Smooth muscle cell (in vitro differentiated cells): ENCODE measurements around the gene ZNF536. TPM values are rescaled to one million over a fixed set of nuclear protein-coding genes. Genes with fewer than 3 reads are reported as not detected.

Experiments used
- DNase-seq: peaks from one replicate; lab custom pipeline; 2025; ENCODE audit not compliant: unreplicated experiment; lab: John Stamatoyannopoulos, UW
- H2AFZ ChIP-seq: fragments of 200-600 bp; sonication (generic); 2 replicates; pipeline ENCODE4 v1.6.0; 2016; ENCODE audit warnings: antibody characterized with exemption, low read depth, mild to moderate bottlenecking
- H3F3A ChIP-seq: fragments of 200-600 bp; sonication (generic); 2 replicates; pipeline ENCODE4 v1.6.0; 2017; ENCODE audit warnings: antibody characterized with exemption, low read depth
- H3K27ac ChIP-seq: fragments of 200-600 bp; sonication (generic); 2 replicates; pipeline ENCODE4 v1.5.1; 2016; ENCODE audit warnings: low read depth, mild to moderate bottlenecking
- H3K27me3 ChIP-seq: fragments of 200-600 bp; sonication (generic); 2 replicates; pipeline ENCODE4 v1.6.1; 2016; ENCODE audit warnings: low read depth, mild to moderate bottlenecking
- H3K36me3 ChIP-seq: fragments of 200-600 bp; sonication (generic); 2 replicates; pipeline ENCODE4 v1.5.1; 2016; ENCODE audit warnings: low read depth
- H3K4me1 ChIP-seq: fragments of 200-600 bp; sonication (generic); 2 replicates; pipeline ENCODE4 v1.5.1; 2016; ENCODE audit warnings: low read depth
- H3K4me2 ChIP-seq: fragments of 200-600 bp; sonication (generic); 2 replicates; pipeline ENCODE4 v1.6.0; 2016; ENCODE audit warnings: mild to moderate bottlenecking
- H3K4me3 ChIP-seq: fragments of 200-600 bp; sonication (generic); 2 replicates; pipeline ENCODE4 v1.5.1; 2016; ENCODE audit warnings: mild to moderate bottlenecking
- H3K79me2 ChIP-seq: fragments of 200-600 bp; sonication (generic); 2 replicates; pipeline ENCODE4 v1.6.0; 2016; ENCODE audit warnings: low read depth, mild to moderate bottlenecking
- H3K9ac ChIP-seq: fragments of 200-600 bp; sonication (generic); 2 replicates; pipeline ENCODE4 v1.6.0; 2016; ENCODE audit warnings: low read depth
- H3K9me3 ChIP-seq: fragments of 200-600 bp; sonication (generic); replicated peaks from 2 replicates; pipeline ENCODE4 v1.5.1; 2016; ENCODE audit warnings: low read depth
- H4K20me1 ChIP-seq: fragments of 200-600 bp; sonication (generic); 2 replicates; pipeline ENCODE4 v1.6.0; 2016; ENCODE audit warnings: low read depth
- WGBS: methylation state at CpG from one replicate; pipeline ENCODE4 v1.1.7; 2016; ENCODE audit warnings: low lambda C conversion rate; 5-methylcytosine and 5-hydroxymethylcytosine counted together
- polyA plus RNA-seq: library from polyadenylated mRNA; unstranded; fragments of >200 nt; fragmentation: Nextera tagmentation; extraction: Ambion mirVana; gene quantifications from 2 replicates; pipeline ENCODE4 v1.2.1, GENCODE V29; 2016
- total RNA-seq: library from RNA; depleted of rRNA; stranded (reverse); fragments of >200 nt; gene quantifications from 2 replicates; pipeline ENCODE4 v1.2.3, GENCODE V29; 2014
- TF ChIP-seq, protein P1 (sequence below): fragments of 200-600 bp; sonication (generic); IDR thresholded peaks from 2 replicates; pipeline ENCODE4 v1.5.1; 2017; ENCODE audit warnings: borderline replicate concordance, mild to moderate bottlenecking, antibody characterized with exemption; ENCODE audit not compliant: insufficient read depth, poor library complexity, severe bottlenecking

Gene ZNF536
- total and polyA plus RNA-seq, 2 experiments from 2014 or later = not detected

DNA sequence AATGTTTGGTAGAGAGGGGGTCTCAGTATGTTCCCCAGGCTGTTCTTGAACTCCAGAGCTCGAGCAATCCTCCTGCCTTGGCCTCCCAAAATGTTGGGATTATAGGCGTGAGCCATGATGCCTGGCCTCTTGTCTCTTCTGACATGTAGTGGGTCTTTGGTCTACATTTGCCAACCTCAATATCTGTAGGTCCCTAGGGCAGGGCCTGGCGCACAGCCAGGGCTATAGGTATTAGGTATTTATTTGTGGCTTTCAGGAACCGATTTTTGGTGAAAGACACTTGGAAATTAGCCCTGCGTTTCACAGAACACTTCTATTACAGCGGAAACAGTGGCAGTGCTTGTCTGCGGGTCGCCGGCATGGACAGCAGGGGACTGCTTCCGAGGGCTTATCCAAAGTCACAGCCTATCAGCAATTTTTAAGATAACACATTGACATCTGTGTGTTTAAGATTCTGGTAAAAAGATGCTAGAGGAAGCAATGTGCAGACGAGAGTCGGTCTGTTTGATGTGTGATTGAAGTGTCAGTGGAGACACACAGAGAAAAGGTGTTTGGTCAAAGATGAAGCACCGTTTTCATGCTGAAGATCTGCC lies 14.5 kb downstream of the ZNF536 start:
- Histone ChIP-seq H3K79me2 (no peaks in the 10 kb centered on the region), H3K27me3 (peaks cover 79% of the 10 kb centered on the region), H3K36me3 (no peaks in the 10 kb centered on the region), H3K27ac (no peak overlapping the region), H3K4me2 (no peak overlapping the region), H2AFZ (no peak overlapping the region), H4K20me1 (no peaks in the 10 kb centered on the region), H3K9me3 (no peaks in the 10 kb centered on the region), H3K4me1 (peaks cover 2% of the 10 kb centered on the region), H3K9ac (no peak overlapping the region), H3K4me3 (no peak overlapping the region), H3F3A (no peaks in the 10 kb centered on the region)
- TF ChIP-seq, protein P1, sequence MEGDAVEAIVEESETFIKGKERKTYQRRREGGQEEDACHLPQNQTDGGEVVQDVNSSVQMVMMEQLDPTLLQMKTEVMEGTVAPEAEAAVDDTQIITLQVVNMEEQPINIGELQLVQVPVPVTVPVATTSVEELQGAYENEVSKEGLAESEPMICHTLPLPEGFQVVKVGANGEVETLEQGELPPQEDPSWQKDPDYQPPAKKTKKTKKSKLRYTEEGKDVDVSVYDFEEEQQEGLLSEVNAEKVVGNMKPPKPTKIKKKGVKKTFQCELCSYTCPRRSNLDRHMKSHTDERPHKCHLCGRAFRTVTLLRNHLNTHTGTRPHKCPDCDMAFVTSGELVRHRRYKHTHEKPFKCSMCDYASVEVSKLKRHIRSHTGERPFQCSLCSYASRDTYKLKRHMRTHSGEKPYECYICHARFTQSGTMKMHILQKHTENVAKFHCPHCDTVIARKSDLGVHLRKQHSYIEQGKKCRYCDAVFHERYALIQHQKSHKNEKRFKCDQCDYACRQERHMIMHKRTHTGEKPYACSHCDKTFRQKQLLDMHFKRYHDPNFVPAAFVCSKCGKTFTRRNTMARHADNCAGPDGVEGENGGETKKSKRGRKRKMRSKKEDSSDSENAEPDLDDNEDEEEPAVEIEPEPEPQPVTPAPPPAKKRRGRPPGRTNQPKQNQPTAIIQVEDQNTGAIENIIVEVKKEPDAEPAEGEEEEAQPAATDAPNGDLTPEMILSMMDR = no peak
- 57% methylated on average over 13 of the region's 13 CpGs for WGBS
- no peak for DNase-seq

- Histone ChIP-seq H3K79me2 (no peaks in the 10 kb centered on the region), H3K4me1 (peaks cover 6% of the 10 kb centered on the region), H3K4me3 (no peak overlapping the region), H3K4me2 (no peak overlapping the region), H2AFZ (no peak overlapping the region), H3K36me3 (no peaks in the 10 kb centered on the region), H3K27me3 (peaks cover 80% of the 10 kb centered on the region), H4K20me1 (no peaks in the 10 kb centered on the region), H3F3A (peaks cover 3% of the 10 kb centered on the region), H3K27ac (no peak overlapping the region), H3K9ac (no peak overlapping the region), H3K9me3 (no peaks in the 10 kb centered on the region)
- TF ChIP-seq, protein P1 = no peak
- no peak for DNase-seq
- 45% methylated on average over 12 of the region's 12 CpGs for WGBS
Measured at GRCh38 chr19:30387311-30388115, 15.3 kb downstream of the ZNF536 start.

GRCh38 chr19:30388327-30388726 lies 16.1 kb downstream of the ZNF536 start:
- TF ChIP-seq, protein P1 = no peak
- Histone ChIP-seq H3K36me3 (no peaks in the 10 kb centered on the region), H4K20me1 (no peaks in the 10 kb centered on the region)

GRCh38 chr19:30388819-30389218 lies 16.6 kb downstream of the ZNF536 start:
- Histone ChIP-seq H3K27ac (no peak overlapping the region), H3K79me2 (no peaks in the 10 kb centered on the region), H3K9ac (no peak overlapping the region), H3K4me3 (no peak overlapping the region), H3F3A (peaks cover 3% of the 10 kb centered on the region), H3K9me3 (no peaks in the 10 kb centered on the region), H4K20me1 (no peaks in the 10 kb centered on the region), H2AFZ (no peak overlapping the region), H3K36me3 (no peaks in the 10 kb centered on the region), H3K27me3 (peaks cover 81% of the 10 kb centered on the region), H3K4me1 (peaks cover 6% of the 10 kb centered on the region), H3K4me2 (no peak overlapping the region)
- DNase-seq = no peak
- TF ChIP-seq, protein P1 = no peak
- WGBS = 92% methylated on average over 5 of the region's 5 CpGs

More at GRCh38 chr19:30388327-30388726, 16.1 kb downstream of the ZNF536 start:
- Histone ChIP-seq H2AFZ (no peak overlapping the region), H3K4me1 (peaks cover 6% of the 10 kb centered on the region), H3K27ac (no peak overlapping the region), H3K79me2 (no peaks in the 10 kb centered on the region), H3K9me3 (no peaks in the 10 kb centered on the region), H3K27me3 (peaks cover 79% of the 10 kb centered on the region), H3K4me2 (no peak overlapping the region), H3F3A (peaks cover 3% of the 10 kb centered on the region), H3K9ac (no peak overlapping the region), H3K4me3 (no peak overlapping the region)
- 91% methylated on average over 9 of the region's 9 CpGs for WGBS
- no peak for DNase-seq
